Gastroesophageal sphincter (tissue), 4 donors: ENCODE measurements around the gene PLPPR4. TPM values are rescaled to one million over a fixed set of nuclear protein-coding genes. Genes with fewer than 3 reads are reported as not detected.

Experiments
- ATAC-seq: fragments of 150-250 bp; one replicate; pipeline ENCODE4 v1.9.1; 2016; ENCODE audit warnings: mild to moderate bottlenecking, moderate library complexity
- H3K27ac ChIP-seq, 4 donors: fragments of 200-600 bp; sonication (generic) in 3 of 4; 1 replicate in 3 of 4; 2 replicates in 1 of 4; pipeline ENCODE4 v1.5.1; 2016 to 2019
- H3K27me3 ChIP-seq: fragments of 200-600 bp; sonication (generic); one replicate; pipeline ENCODE4 v1.5.1; 2019
- H3K36me3 ChIP-seq, 2 donors: fragments of 200-600 bp; sonication (generic); one replicate each; pipeline ENCODE4 v1.5.1; 2019; ENCODE audit warnings: control low read depth in 1 of 2
- H3K4me1 ChIP-seq, 3 donors: fragments of 200-600 bp; sonication (generic); 1 replicate in 2 of 3; 2 replicates in 1 of 3; pipeline ENCODE4 v1.5.1; 2016 to 2019; ENCODE audit warnings: control low read depth in 2 of 3
- H3K4me3 ChIP-seq, 2 donors: fragments of 200-600 bp; sonication (generic); one replicate each; pipeline ENCODE4 v1.5.1; 2019; ENCODE audit warnings: mild to moderate bottlenecking in 1 of 2, moderate library complexity in 1 of 2
- H3K9me3 ChIP-seq, 3 donors: fragments of 200-600 bp; sonication (generic); one replicate each; pipeline ENCODE4 v1.5.1; 2017 to 2019; ENCODE audit warnings: control low read depth in 2 of 3
- EP300 ChIP-seq: sonication (generic); formaldehyde crosslinking; IDR thresholded peaks from one replicate; pipeline ENCODE4 v1.6.1; 2017; ENCODE audit warnings: antibody characterized with exemption, mild to moderate bottlenecking
- POLR2A ChIP-seq, 2 donors: fragments of 450-650 bp; IDR thresholded peaks; one replicate each; pipeline ENCODE4 v1.6.1; 2017; ENCODE audit warnings: antibody characterized with exemption in 2 of 2, mild to moderate bottlenecking in 2 of 2, moderate library complexity in 1 of 2
- POLR2AphosphoS5 ChIP-seq: sonication (generic); formaldehyde crosslinking; IDR thresholded peaks from one replicate; pipeline ENCODE4 v1.6.1; 2017; ENCODE audit warnings: antibody characterized with exemption
- total RNA-seq, 4 donors: library from RNA; depleted of rRNA; stranded (reverse); fragments of >200 nt; gene quantifications; one replicate each; pipeline ENCODE4 v1.1.0, GENCODE V29; 2016
- TF ChIP-seq, protein P1 (sequence below), 4 experiments: fragments of 200-600 bp in 2 of 4; fragments of 450-650 bp in 2 of 4; sonication (generic) in 1 of 4; IDR thresholded peaks; one replicate each; pipeline ENCODE4 v1.5.1; 2017 to 2019; ENCODE audit warnings: antibody characterized with exemption in 4 of 4, mild to moderate bottlenecking in 2 of 4, moderate library complexity in 2 of 4

Gene PLPPR4
- total RNA-seq, 4 donors from 2014 or later: 0.77 to 2.8 (median 1.2) TPM

DNA sequence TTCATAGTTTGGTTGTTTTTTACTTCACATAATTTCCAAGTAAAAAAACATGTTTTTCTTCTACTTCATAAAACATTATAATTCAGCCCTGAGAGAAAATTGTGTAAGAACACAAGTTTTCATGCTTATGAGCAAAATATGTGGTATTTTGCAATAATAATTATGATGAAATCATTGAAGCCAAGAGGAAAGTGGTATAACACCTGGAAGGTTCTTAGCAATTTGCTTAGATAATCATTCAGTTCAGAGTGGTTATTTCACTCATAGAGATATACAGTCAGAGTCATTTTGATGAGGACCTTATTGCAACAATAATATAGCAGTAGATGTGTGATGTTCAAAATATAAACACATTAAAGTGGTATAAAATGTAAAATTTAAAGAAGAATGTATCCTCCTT lies 94.5 kb downstream of the PLPPR4 start:
- no peak for ATAC-seq
- TF ChIP-seq, protein P1, sequence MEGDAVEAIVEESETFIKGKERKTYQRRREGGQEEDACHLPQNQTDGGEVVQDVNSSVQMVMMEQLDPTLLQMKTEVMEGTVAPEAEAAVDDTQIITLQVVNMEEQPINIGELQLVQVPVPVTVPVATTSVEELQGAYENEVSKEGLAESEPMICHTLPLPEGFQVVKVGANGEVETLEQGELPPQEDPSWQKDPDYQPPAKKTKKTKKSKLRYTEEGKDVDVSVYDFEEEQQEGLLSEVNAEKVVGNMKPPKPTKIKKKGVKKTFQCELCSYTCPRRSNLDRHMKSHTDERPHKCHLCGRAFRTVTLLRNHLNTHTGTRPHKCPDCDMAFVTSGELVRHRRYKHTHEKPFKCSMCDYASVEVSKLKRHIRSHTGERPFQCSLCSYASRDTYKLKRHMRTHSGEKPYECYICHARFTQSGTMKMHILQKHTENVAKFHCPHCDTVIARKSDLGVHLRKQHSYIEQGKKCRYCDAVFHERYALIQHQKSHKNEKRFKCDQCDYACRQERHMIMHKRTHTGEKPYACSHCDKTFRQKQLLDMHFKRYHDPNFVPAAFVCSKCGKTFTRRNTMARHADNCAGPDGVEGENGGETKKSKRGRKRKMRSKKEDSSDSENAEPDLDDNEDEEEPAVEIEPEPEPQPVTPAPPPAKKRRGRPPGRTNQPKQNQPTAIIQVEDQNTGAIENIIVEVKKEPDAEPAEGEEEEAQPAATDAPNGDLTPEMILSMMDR (IDR thresholded peaks at IDR 0.05): no peak
- no peak for TF ChIP-seq EP300
- no peak for TF ChIP-seq POLR2AphosphoS5
- no peak for TF ChIP-seq POLR2A (IDR thresholded peaks at IDR 0.05)
- Histone ChIP-seq H3K9me3 (no peaks in the 10 kb centered on the region), H3K27me3 (no peaks in the 10 kb centered on the region), H3K4me1 (no peaks in the 10 kb centered on the region), H3K36me3 (no peaks in the 10 kb centered on the region), H3K27ac (no peak overlapping the region), H3K4me3 (no peak overlapping the region)
